ENCODE data around the gene SAFB2. TPM values are rescaled to one million over a fixed set of nuclear protein-coding genes. Genes with fewer than 3 reads are reported as not detected.

SAFB2 gene
- total RNA-seq, 1 experiment from 2014 or later = 86.9 TPM

- Histone ChIP-seq H3K4me1 (ENCODE audit: control insufficient read depth in 1 of 2, insufficient read depth in 2 of 2, low read length in 2 of 2) (no peaks in the 10 kb centered on the region; a peak in 2 of 4 replicates), H3K27ac (ENCODE audit: low read depth, low read length) (no peak overlapping the region), H2AFZ (ENCODE audit: low read depth, low read length, poor library complexity, severe bottlenecking) (no peak overlapping the region), H3K9me2 (ENCODE audit: insufficient read depth) (no peaks in the 10 kb centered on the region), H3K9ac (ENCODE audit: low read length) (no peak overlapping the region), H3K36me3 (ENCODE audit: control insufficient read depth in 1 of 2, insufficient read depth in 2 of 2, low read length in 2 of 2) (peaks cover 38 to 59% of the 10 kb centered on the region in 2 experiments; a peak in 3 of 4 replicates), H4K20me1 (ENCODE audit: insufficient read depth) (no peaks in the 10 kb centered on the region), H3K4me2 (ENCODE audit: low read length) (no peak overlapping the region), H3K79me2 (ENCODE audit: insufficient read depth, low read length) (peaks cover 10% of the 10 kb centered on the region; the same call in 1 of the 2 replicates), H3K27me3 (ENCODE audit: insufficient read depth, low read length) (no peaks in the 10 kb centered on the region), H3K4me3 (replicated peaks in 1 of 2; ENCODE audit: low read depth in 1 of 2, low read length in 2 of 2) (no peak overlapping the region), H3K9me3 (ENCODE audit: control insufficient read depth in 1 of 2, insufficient read depth in 1 of 2, low read depth in 1 of 2, low read length in 2 of 2) (no peaks in the 10 kb centered on the region)
- ATAC-seq (peak; percentile 19; the same call in 1 of the 2 replicates), DNase-seq (ENCODE audit: low read depth, low spot score) (no peak)
- ChIA-PET CTCF (no interaction called here), RAD21 (ENCODE audit: low non-redundant PET in 1 of 2, low total read pairs in 2 of 2, uncharacterized antibody in 2 of 2, unreplicated experiment in 2 of 2) (no interaction called here), POLR2A (no interaction called here)
- TF ChIP-seq ELF1 (IDR thresholded peaks at IDR 0.05; ENCODE audit: borderline replicate concordance, low read depth) = no peak
- no peak for TF ChIP-seq JUND (IDR thresholded peaks at IDR 0.05)
- TF ChIP-seq YY1 (IDR thresholded peaks at IDR 0.05; ENCODE audit: extremely low read depth, insufficient replicate concordance, low read depth, low read length) = no peak
- no peak for TF ChIP-seq FOSL1 (IDR thresholded peaks at IDR 0.05; ENCODE audit: low read depth)
- TF ChIP-seq, protein P1, sequence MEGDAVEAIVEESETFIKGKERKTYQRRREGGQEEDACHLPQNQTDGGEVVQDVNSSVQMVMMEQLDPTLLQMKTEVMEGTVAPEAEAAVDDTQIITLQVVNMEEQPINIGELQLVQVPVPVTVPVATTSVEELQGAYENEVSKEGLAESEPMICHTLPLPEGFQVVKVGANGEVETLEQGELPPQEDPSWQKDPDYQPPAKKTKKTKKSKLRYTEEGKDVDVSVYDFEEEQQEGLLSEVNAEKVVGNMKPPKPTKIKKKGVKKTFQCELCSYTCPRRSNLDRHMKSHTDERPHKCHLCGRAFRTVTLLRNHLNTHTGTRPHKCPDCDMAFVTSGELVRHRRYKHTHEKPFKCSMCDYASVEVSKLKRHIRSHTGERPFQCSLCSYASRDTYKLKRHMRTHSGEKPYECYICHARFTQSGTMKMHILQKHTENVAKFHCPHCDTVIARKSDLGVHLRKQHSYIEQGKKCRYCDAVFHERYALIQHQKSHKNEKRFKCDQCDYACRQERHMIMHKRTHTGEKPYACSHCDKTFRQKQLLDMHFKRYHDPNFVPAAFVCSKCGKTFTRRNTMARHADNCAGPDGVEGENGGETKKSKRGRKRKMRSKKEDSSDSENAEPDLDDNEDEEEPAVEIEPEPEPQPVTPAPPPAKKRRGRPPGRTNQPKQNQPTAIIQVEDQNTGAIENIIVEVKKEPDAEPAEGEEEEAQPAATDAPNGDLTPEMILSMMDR (IDR thresholded peaks at IDR 0.05 in 2 of 3, conservative IDR thresholded peaks at IDR 0.05 in 1 of 3; ENCODE audit: borderline replicate concordance in 1 of 3, insufficient read depth in 1 of 3, low read depth in 2 of 3, low read length in 2 of 3) = no peak
- no peak for TF ChIP-seq SP1 (IDR thresholded peaks at IDR 0.05; ENCODE audit: low read depth)
- no peak for TF ChIP-seq RAD21 (IDR thresholded peaks at IDR 0.05; ENCODE audit: low read depth)
- TF ChIP-seq POLR2A (IDR thresholded peaks at IDR 0.05; ENCODE audit: borderline replicate concordance, extremely low read depth, insufficient read depth, insufficient read length) = no peak
- no TSS peak for BruUV-seq (replicated peaks)
- intact Hi-C loops (cut with micrococcal nuclease) = no loop called here
Observed at GRCh38 chr19:5667751-5668271, 45.2 kb upstream of the SAFB2 start.
